Chondrocyte (in vitro differentiated cells): ENCODE results near the gene JAKMIP3. TPM values are rescaled to one million over a fixed set of nuclear protein-coding genes. Genes with fewer than 3 reads are reported as not detected.

Experiments used
- DNase-seq: peaks from one replicate; pipeline ENCODE4 v3.0.0; 2021; ENCODE audit warnings: mixed read lengths, low spot score
- H3K27ac Mint-ChIP-seq: one replicate; pipeline ENCODE4 v1.8.0; 2021; ENCODE audit warnings: mild to moderate bottlenecking, moderate library complexity, mixed read lengths; ENCODE audit not compliant: unreplicated experiment
- H3K27me3 Mint-ChIP-seq: 2 replicates; pipeline ENCODE4 v1.8.0; 2021; ENCODE audit warnings: low read depth, mixed read lengths
- H3K36me3 Mint-ChIP-seq: 2 replicates; pipeline ENCODE4 v1.8.0; 2021; ENCODE audit warnings: low read depth, mixed read lengths
- H3K4me1 Mint-ChIP-seq: 2 replicates; pipeline ENCODE4 v1.8.0; 2021; ENCODE audit warnings: low read depth, mild to moderate bottlenecking, mixed read lengths
- H3K4me3 Mint-ChIP-seq: one replicate; pipeline ENCODE4 v1.8.0; 2021; ENCODE audit warnings: mild to moderate bottlenecking, moderate library complexity, mixed read lengths; ENCODE audit not compliant: unreplicated experiment
- H3K9me3 Mint-ChIP-seq: 2 replicates; pipeline ENCODE4 v1.8.0; 2021; ENCODE audit warnings: low read depth, mixed read lengths
- CTCF ChIP-seq: fragments of 200-600 bp; sonication (generic); IDR thresholded peaks from 2 replicates; pipeline ENCODE4 v1.5.0; 2021; ENCODE audit warnings: antibody characterized with exemption, mild to moderate bottlenecking, moderate library complexity
- total RNA-seq: library from RNA; stranded (reverse); gene quantifications from 3 replicates; pipeline ENCODE4 v1.2.1, GENCODE V29; 2021

JAKMIP3 gene
- total RNA-seq, 1 donor from 2014 or later, result 0.67 TPM

GRCh38 chr10:132056663-132057062, 9.1 kb upstream of the JAKMIP3 start:
- no peak overlapping the region for H3K4me3 Mint-ChIP-seq
- peaks cover 14% of the 10 kb centered on the region for H3K9me3 Mint-ChIP-seq
- no peaks in the 10 kb centered on the region for H3K4me1 Mint-ChIP-seq
- H3K27me3 Mint-ChIP-seq, result peaks cover 32% of the 10 kb centered on the region
- peak; percentile 71 for DNase-seq
- peaks cover 2% of the 10 kb centered on the region for H3K36me3 Mint-ChIP-seq
- no peak for TF ChIP-seq CTCF
- H3K27ac Mint-ChIP-seq, result no peak overlapping the region

DNA sequence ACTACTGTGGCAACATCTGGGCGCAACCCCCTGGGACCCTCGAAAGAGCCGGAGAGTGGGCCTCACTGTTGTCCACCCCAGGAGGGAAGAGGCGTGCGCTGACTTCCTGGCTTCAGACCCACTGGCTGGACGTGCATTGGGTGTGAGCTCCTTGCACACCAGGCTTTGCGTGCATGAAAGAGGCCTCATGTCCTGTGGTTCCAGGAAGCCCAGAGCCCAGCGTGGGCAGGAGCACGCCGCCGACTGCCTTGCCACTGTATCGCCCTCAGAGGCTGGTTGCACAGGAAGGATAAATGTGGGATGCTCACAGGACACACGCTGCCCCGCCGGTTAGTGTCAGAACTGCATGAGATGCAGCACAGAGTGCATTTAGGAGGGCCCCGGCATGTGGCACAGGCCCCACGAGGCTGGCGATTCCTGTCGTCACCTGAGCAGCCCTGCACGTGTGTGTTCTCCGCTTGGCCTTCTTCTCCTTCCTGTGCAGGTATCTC, 8.5 kb upstream of the JAKMIP3 start:
- Mint-ChIP-seq H3K9me3 (peaks cover 12% of the 10 kb centered on the region), H3K4me1 (no peaks in the 10 kb centered on the region), H3K4me3 (no peak overlapping the region), H3K27ac (no peak overlapping the region), H3K36me3 (peaks cover under 1% of the 10 kb centered on the region), H3K27me3 (peaks cover 34% of the 10 kb centered on the region)
- peak; percentile 72 for DNase-seq
- no peak for TF ChIP-seq CTCF

- H3K4me3 Mint-ChIP-seq, result no peak overlapping the region
- no peak overlapping the region for H3K27ac Mint-ChIP-seq
- DNase-seq, result peak; percentile 55
- H3K9me3 Mint-ChIP-seq, result peaks cover 5% of the 10 kb centered on the region
- H3K36me3 Mint-ChIP-seq, result no peaks in the 10 kb centered on the region
- peaks cover 34% of the 10 kb centered on the region for H3K27me3 Mint-ChIP-seq
- H3K4me1 Mint-ChIP-seq, result no peaks in the 10 kb centered on the region
- no peak for TF ChIP-seq CTCF
Measured at GRCh38 chr10:132058111-132058745, 7.5 kb upstream of the JAKMIP3 start.

- TF ChIP-seq CTCF, result no peak
- Mint-ChIP-seq H3K4me1 (no peaks in the 10 kb centered on the region), H3K27ac (no peak overlapping the region), H3K9me3 (peaks cover 2% of the 10 kb centered on the region), H3K4me3 (no peak overlapping the region), H3K36me3 (no peaks in the 10 kb centered on the region), H3K27me3 (peaks cover 34% of the 10 kb centered on the region)
- peak; percentile 61 for DNase-seq
Measured at GRCh38 chr10:132058793-132059759, 6.7 kb upstream of the JAKMIP3 start.

DNA sequence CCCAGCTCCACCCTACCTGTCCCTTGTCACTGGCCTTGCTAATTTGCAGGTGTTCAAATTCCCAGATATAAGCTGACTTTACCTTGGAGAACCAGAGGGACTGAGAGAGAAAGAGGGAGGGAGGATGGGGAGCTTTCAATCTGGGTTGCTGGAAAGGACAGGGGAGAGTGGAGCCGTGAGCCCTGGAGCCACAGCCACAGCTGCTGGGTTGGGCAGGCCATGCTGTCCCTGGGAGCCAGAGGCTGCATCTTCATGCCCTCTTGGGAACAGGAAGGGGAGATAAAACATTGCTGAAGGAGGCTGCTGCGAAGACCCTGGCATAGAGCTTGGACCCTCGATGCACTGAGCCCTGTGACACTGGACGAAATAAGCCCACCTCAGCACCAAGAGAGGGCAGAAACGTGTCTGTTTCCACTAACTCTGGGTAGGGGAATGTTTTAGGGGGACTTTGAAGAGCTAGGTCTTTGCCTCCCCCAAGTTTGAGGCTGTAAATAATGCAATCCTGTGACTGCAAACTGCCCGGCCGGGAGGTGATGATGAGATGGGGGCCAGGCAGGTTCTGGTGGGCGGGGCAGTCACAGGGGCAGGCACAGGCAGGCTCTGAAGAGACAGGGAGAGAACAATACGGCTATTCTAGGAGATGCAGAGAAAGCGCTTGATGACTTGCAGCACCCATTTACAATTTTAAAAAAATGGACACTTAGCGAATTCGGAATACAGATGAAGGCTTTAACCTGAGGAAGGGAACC, 5.8 kb upstream of the JAKMIP3 start:
- no peak for TF ChIP-seq CTCF
- Mint-ChIP-seq H3K27me3 (peaks cover 34% of the 10 kb centered on the region), H3K27ac (no peak overlapping the region), H3K9me3 (peaks cover 2% of the 10 kb centered on the region), H3K4me1 (no peaks in the 10 kb centered on the region), H3K4me3 (no peak overlapping the region), H3K36me3 (no peaks in the 10 kb centered on the region)
- DNase-seq, result peak; percentile 53
